ENCODE results near the gene NFILZ.

DNA sequence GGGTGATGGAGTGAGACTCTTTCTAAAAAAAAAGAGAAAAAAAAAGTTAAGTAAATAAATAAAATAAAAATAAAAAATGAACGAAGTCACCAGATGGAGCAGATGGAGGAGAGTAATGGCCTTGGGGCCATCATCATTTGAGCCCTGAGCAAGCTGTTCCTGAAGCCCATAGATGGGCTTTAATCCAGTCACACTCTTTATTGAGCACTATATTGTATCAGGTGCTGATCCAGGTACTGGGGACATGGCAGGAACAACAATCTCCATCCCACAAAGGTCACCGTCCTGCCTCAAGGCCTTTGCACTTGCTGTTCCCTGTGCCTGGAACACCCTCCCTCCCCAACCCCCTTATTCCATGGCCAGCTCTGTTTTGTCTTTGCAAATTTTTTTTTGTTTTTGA, 16.0 kb upstream of the NFILZ start:
- TF ChIP-seq EP300 (IDR thresholded peaks at IDR 0.05) (no peak), POLR2A (IDR thresholded peaks at IDR 0.05) (no peak), POLR2AphosphoS5 (IDR thresholded peaks at IDR 0.05) (no peak)
- TF ChIP-seq, protein P1, sequence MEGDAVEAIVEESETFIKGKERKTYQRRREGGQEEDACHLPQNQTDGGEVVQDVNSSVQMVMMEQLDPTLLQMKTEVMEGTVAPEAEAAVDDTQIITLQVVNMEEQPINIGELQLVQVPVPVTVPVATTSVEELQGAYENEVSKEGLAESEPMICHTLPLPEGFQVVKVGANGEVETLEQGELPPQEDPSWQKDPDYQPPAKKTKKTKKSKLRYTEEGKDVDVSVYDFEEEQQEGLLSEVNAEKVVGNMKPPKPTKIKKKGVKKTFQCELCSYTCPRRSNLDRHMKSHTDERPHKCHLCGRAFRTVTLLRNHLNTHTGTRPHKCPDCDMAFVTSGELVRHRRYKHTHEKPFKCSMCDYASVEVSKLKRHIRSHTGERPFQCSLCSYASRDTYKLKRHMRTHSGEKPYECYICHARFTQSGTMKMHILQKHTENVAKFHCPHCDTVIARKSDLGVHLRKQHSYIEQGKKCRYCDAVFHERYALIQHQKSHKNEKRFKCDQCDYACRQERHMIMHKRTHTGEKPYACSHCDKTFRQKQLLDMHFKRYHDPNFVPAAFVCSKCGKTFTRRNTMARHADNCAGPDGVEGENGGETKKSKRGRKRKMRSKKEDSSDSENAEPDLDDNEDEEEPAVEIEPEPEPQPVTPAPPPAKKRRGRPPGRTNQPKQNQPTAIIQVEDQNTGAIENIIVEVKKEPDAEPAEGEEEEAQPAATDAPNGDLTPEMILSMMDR (IDR thresholded peaks at IDR 0.05), result no peak
